Heart left ventricle (tissue), 16 donors: ENCODE results near the gene WWOX. TPM values are rescaled to one million over a fixed set of nuclear protein-coding genes. Genes with fewer than 3 reads are reported as not detected.

Experiments
- ATAC-seq, 4 donors: fragments of 200-7000 bp; cut with Tn5 transposase; one replicate each; pipeline ENCODE4 v1.9.1; 2020 to 2022; ENCODE audit warnings: moderate library complexity in 4 of 4, mild to moderate bottlenecking in 3 of 4, moderate number of reproducible peaks in 1 of 4
- DNase-seq, 5 donors: peaks; one replicate each; pipeline ENCODE4 v3.0.0-alpha.2; 2020
- H3K27ac ChIP-seq, 12 donors: fragments of 200-600 bp; sonication (generic) in 4 of 12; one replicate each; pipeline versions ENCODE4 v1.5.0 to v1.8.0; 2016 to 2022; ENCODE audit warnings: mild to moderate bottlenecking in 2 of 12
- H3K27me3 ChIP-seq, 9 donors: fragments of 200-600 bp; sonication (generic) in 2 of 9; one replicate each; pipeline versions ENCODE4 v1.5.1 to v1.8.0; 2016 to 2022; ENCODE audit warnings: mild to moderate bottlenecking in 3 of 9
- H3K36me3 ChIP-seq, 9 donors: fragments of 200-600 bp; sonication (generic) in 2 of 9; one replicate each; pipeline versions ENCODE4 v1.5.0 to v1.8.0; 2018 to 2022; ENCODE audit warnings: mild to moderate bottlenecking in 2 of 9
- H3K4me1 ChIP-seq, 12 donors: fragments of 200-600 bp; sonication (generic) in 4 of 12; one replicate each; pipeline versions ENCODE4 v1.5.0 to v1.8.0; 2016 to 2022; ENCODE audit warnings: mild to moderate bottlenecking in 3 of 12
- H3K4me3 ChIP-seq, 12 donors: fragments of 200-600 bp; sonication (generic) in 4 of 12; one replicate each; pipeline versions ENCODE4 v1.5.0 to v1.8.0; 2017 to 2022; ENCODE audit warnings: mild to moderate bottlenecking in 9 of 12, moderate library complexity in 4 of 12
- H3K9me3 ChIP-seq, 12 donors: fragments of 200-600 bp; sonication (generic) in 4 of 12; one replicate each; pipeline versions ENCODE4 v1.5.0 to v1.8.0; 2016 to 2022; ENCODE audit warnings: mild to moderate bottlenecking in 1 of 12
- POLR2A ChIP-seq, 2 donors: fragments of 450-650 bp; IDR thresholded peaks; one replicate each; pipeline ENCODE4 v1.6.1; 2017; ENCODE audit warnings: antibody characterized with exemption in 2 of 2, mild to moderate bottlenecking in 2 of 2, moderate library complexity in 2 of 2
- WGBS, 4 donors: extraction: QIAGEN DNeasy Blood & Tissue Kit in 2 of 4; methylation state at CpG; one replicate each; pipeline versions ENCODE4 v1.1.5 to v1.1.7; 2013 to 2018; 5-methylcytosine and 5-hydroxymethylcytosine counted together
- intact Hi-C, 10 donors: fragments of 100-400 bp; cut with DNase I; formaldehyde crosslinking; loops; one replicate each; pipeline versions ENCODE4 v1.11.1 to v1.14.2; 2022
- polyA plus RNA-seq, 2 donors: library from polyadenylated mRNA; stranded (reverse); fragments of 200-250 nt; gene quantifications; one replicate each; pipeline ENCODE4 v1.2.3, GENCODE V29; 2013
- total RNA-seq, 9 donors: library from RNA; depleted of rRNA in 2 of 9; stranded (reverse); fragments of >200 nt in 2 of 9; fragmentation: NEBNext Ultra II Directional in 3 of 9; extraction: Animal tissue kit (Norgen Biotek cat#: 25700) in 3 of 9; gene quantifications; one replicate each; pipeline versions ENCODE4 v1.1.0 to v1.2.4, GENCODE V29; 2016 to 2023
- TF ChIP-seq, protein P1 (sequence below), 12 donors: fragments of 200-600 bp; sonication (generic) in 4 of 12; IDR thresholded peaks; one replicate each; pipeline versions ENCODE4 v1.5.0 to v1.8.0; 2018 to 2022; ENCODE audit warnings: antibody characterized with exemption in 12 of 12, mild to moderate bottlenecking in 5 of 12
- donor health status: ischemic (EF 13 %, LVEDD 7.1; RV severe dilation, severe dysfunction).
- donor health status: healthy with polysubstance abuse.
- donor health status: DM: no; HTN: yes; CAD: no.
- donor health status: DM: no; HTN: no; CAD: no.
- donor health status: ischemic (EF 25% LVEDD 6.9; RV normal size, moderate dysfunction).
- donor health status: ischemic (EF 25% LVEDD 5.7; RV mildly dilated, moderate dysfunction).
- donor health status: healthy.
- donor health status: DM: yes; HTN: yes; CAD: no.
- donor health status: ischemic (EF 35%, LVEDD 5.7; RV mildly dilated, moderate dysfunction).
- donor health status: nonischemic (EF 11% LVEDD 7.7; RV severe dilation, severe dysfunction).
- donor health status: DM: yes; HTN: yes; CAD: no.
- donor health status: PGD.
- donor health status: ischemic (EF 29% LVEDD 5.4; RV normal size, mild dysfunction).
- donor health status: nonischemic (EF 23%, LVEDD 6.1; RV moderate dilation, normal function).

WWOX gene
- total and polyA plus RNA-seq, 11 donors = 4.3 to 18.3 (median 9.1) TPM

DNA sequence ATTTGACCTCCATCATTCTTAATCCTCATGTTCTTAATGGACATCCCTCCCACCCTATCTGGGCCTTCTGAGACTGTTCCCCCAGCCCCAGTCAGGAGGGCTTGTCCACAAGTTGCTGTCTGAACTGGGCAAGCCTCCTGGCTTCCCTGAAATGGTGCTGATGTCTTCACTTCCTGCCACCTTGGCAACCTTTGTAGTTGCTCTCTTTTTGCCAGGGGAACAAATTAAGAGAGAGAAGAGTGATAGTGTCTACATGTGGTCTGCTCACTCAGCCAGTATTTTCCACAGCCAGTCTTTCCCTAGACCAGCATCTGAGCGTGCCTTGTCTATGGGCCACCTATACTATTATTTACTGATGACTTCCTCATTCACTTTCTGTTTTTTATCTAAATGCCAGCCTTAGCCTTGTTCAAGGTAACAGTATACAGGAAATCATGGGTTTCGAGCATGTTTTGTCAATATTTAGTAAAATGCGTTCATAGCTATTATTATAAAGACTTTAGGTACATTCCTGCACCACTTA is 791.0 kb downstream of the WWOX start:
- intact Hi-C loops = no loop called here
- WGBS, 4 donors = 91 to 100% (median 96%) methylated on average over 3 of the region's 3 CpGs
- no peak for DNase-seq
- no peak overlapping the region for H3K27ac ChIP-seq
- peaks cover 0 to 9% (median 0%) of the 10 kb centered on the region in 12 donors for H3K4me1 ChIP-seq
- no peak overlapping the region for H3K4me3 ChIP-seq
- H3K27me3 ChIP-seq = no peaks in the 10 kb centered on the region
- no peaks in the 10 kb centered on the region for H3K36me3 ChIP-seq
- no peaks in the 10 kb centered on the region for H3K9me3 ChIP-seq
- TF ChIP-seq POLR2A (IDR thresholded peaks at IDR 0.05) = no peak
- TF ChIP-seq, protein P1, sequence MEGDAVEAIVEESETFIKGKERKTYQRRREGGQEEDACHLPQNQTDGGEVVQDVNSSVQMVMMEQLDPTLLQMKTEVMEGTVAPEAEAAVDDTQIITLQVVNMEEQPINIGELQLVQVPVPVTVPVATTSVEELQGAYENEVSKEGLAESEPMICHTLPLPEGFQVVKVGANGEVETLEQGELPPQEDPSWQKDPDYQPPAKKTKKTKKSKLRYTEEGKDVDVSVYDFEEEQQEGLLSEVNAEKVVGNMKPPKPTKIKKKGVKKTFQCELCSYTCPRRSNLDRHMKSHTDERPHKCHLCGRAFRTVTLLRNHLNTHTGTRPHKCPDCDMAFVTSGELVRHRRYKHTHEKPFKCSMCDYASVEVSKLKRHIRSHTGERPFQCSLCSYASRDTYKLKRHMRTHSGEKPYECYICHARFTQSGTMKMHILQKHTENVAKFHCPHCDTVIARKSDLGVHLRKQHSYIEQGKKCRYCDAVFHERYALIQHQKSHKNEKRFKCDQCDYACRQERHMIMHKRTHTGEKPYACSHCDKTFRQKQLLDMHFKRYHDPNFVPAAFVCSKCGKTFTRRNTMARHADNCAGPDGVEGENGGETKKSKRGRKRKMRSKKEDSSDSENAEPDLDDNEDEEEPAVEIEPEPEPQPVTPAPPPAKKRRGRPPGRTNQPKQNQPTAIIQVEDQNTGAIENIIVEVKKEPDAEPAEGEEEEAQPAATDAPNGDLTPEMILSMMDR (IDR thresholded peaks at IDR 0.05) = no peak
- no peak for ATAC-seq

- Histone ChIP-seq H3K36me3 (no peaks in the 10 kb centered on the region), H3K27me3 (no peaks in the 10 kb centered on the region), H3K27ac (peak overlapping the region in 1 of 12 donors; percentile 54), H3K4me1 (peaks cover 0 to 9% (median 0%) of the 10 kb centered on the region in 12 donors), H3K9me3 (no peaks in the 10 kb centered on the region), H3K4me3 (no peak overlapping the region)
- TF ChIP-seq, protein P1 (IDR thresholded peaks at IDR 0.05) = no peak
- TF ChIP-seq POLR2A (IDR thresholded peaks at IDR 0.05) = no peak
- DNase-seq = no peak
- ATAC-seq = peak in 2 of 4 donors; percentile 58 to 61
- WGBS, 4 donors = 73 to 96% (median 93%) methylated on average over 5 of the region's 5 CpGs
- intact Hi-C loops = no loop called here
Observed at GRCh38 chr16:78892951-78893733, 793.7 kb downstream of the WWOX start.

GRCh38 chr16:78894886-78895285 is 795.4 kb downstream of the WWOX start:
- H3K27me3 ChIP-seq = no peaks in the 10 kb centered on the region
- intact Hi-C loops = no loop called here
- DNase-seq = no peak
- no peaks in the 10 kb centered on the region for H3K36me3 ChIP-seq
- WGBS, 4 donors = 92 to 95% (median 93%) methylated on average over 10 of the region's 10 CpGs
- no peaks in the 10 kb centered on the region for H3K9me3 ChIP-seq
- H3K4me3 ChIP-seq = no peak overlapping the region
- H3K27ac ChIP-seq = peak overlapping the region in 1 of 12 donors; percentile 54
- TF ChIP-seq, protein P1 (IDR thresholded peaks at IDR 0.05) = no peak
- TF ChIP-seq POLR2A (IDR thresholded peaks at IDR 0.05) = no peak
- H3K4me1 ChIP-seq = peaks cover 0 to 9% (median 0%) of the 10 kb centered on the region in 12 donors
- no peak for ATAC-seq

GRCh38 chr16:78895681-78896080 is 796.2 kb downstream of the WWOX start:
- no peak for ATAC-seq
- 78 to 85% (median 81%) methylated on average over 5 of the region's 5 CpGs for WGBS, 4 donors

More at GRCh38 chr16:78895681-78896080, 796.2 kb downstream of the WWOX start:
- Histone ChIP-seq H3K4me1 (peaks cover 0 to 9% (median 0%) of the 10 kb centered on the region in 12 donors), H3K36me3 (no peaks in the 10 kb centered on the region), H3K9me3 (no peaks in the 10 kb centered on the region), H3K27me3 (no peaks in the 10 kb centered on the region), H3K27ac (peak overlapping the region in 1 of 12 donors; percentile 54), H3K4me3 (no peak overlapping the region)
- TF ChIP-seq, protein P1 (IDR thresholded peaks at IDR 0.05) = no peak
- no peak for TF ChIP-seq POLR2A (IDR thresholded peaks at IDR 0.05)
- no peak for DNase-seq
- intact Hi-C loops = no loop called here
